HG03469 (cell line): ENCODE measurements around the gene UNC5CL.

Source experiments
- ATAC-seq: cut with Tn5 transposase; IDR thresholded peaks from one replicate; pipeline ENCODE4 v1.9.1; 2021; ENCODE audit warnings: mild to moderate bottlenecking, moderate library complexity, moderate number of reproducible peaks; ENCODE audit not compliant: unreplicated experiment

UNC5CL gene

GRCh38 chr6:41064841-41065240, 25.8 kb upstream of the UNC5CL start:
- no peak for ATAC-seq

- ATAC-seq = no peak
These were observed 24.9 kb upstream of the UNC5CL start for GRCh38 chr6:41063884-41064285.

- no peak for ATAC-seq
These were observed 23.0 kb upstream of the UNC5CL start for GRCh38 chr6:41062056-41062455.

GRCh38 chr6:41061196-41061726, 22.2 kb upstream of the UNC5CL start:
- ATAC-seq = no peak

GRCh38 chr6:41059556-41059955, 20.5 kb upstream of the UNC5CL start:
- ATAC-seq = no peak

- no peak for ATAC-seq
These were observed 19.8 kb upstream of the UNC5CL start for GRCh38 chr6:41058783-41059181.

- ATAC-seq = no peak
These were observed 17.9 kb upstream of the UNC5CL start for GRCh38 chr6:41056768-41057490.

GRCh38 chr6:41055149-41055548, 16.1 kb upstream of the UNC5CL start:
- no peak for ATAC-seq

GRCh38 chr6:41054511-41054910, 15.5 kb upstream of the UNC5CL start:
- ATAC-seq = no peak

GRCh38 chr6:41053041-41053440, 14.0 kb upstream of the UNC5CL start, which contains the start of gene APOBEC2:
Gene APOBEC2, plus strand, starts transcription at chr6:41053202. Its CDS starts 146 bp downstream, at chr6:41053348.
- no peak for ATAC-seq

- no peak for ATAC-seq
These were observed 12.9 kb upstream of the UNC5CL start for GRCh38 chr6:41051873-41052272.

GRCh38 chr6:41050536-41050935, 11.5 kb upstream of the UNC5CL start:
- ATAC-seq = no peak

GRCh38 chr6:41049955-41050354, 10.9 kb upstream of the UNC5CL start:
- ATAC-seq = no peak

- no peak for ATAC-seq
These were observed 10.5 kb upstream of the UNC5CL start for GRCh38 chr6:41049521-41049920.

- ATAC-seq = no peak
These were observed 9.0 kb upstream of the UNC5CL start for GRCh38 chr6:41047745-41048732.

GRCh38 chr6:41047306-41047705, 8.3 kb upstream of the UNC5CL start:
- no peak for ATAC-seq

GRCh38 chr6:41046084-41046483, 7.1 kb upstream of the UNC5CL start:
- no peak for ATAC-seq

GRCh38 chr6:41045664-41046063, 6.6 kb upstream of the UNC5CL start:
- no peak for ATAC-seq

- ATAC-seq = no peak
These were observed 4.1 kb upstream of the UNC5CL start for GRCh38 chr6:41043151-41043550.

GRCh38 chr6:41042226-41043055, 3.4 kb upstream of the UNC5CL start, which contains the start of gene TSPO2:
Gene TSPO2, plus strand, starts transcription at chr6:41042467. Its CDS starts 519 bp downstream, at chr6:41042986.
- no peak for ATAC-seq
